ENCODE measurements around the gene PSMB5.

Gene PSMB5

DNA sequence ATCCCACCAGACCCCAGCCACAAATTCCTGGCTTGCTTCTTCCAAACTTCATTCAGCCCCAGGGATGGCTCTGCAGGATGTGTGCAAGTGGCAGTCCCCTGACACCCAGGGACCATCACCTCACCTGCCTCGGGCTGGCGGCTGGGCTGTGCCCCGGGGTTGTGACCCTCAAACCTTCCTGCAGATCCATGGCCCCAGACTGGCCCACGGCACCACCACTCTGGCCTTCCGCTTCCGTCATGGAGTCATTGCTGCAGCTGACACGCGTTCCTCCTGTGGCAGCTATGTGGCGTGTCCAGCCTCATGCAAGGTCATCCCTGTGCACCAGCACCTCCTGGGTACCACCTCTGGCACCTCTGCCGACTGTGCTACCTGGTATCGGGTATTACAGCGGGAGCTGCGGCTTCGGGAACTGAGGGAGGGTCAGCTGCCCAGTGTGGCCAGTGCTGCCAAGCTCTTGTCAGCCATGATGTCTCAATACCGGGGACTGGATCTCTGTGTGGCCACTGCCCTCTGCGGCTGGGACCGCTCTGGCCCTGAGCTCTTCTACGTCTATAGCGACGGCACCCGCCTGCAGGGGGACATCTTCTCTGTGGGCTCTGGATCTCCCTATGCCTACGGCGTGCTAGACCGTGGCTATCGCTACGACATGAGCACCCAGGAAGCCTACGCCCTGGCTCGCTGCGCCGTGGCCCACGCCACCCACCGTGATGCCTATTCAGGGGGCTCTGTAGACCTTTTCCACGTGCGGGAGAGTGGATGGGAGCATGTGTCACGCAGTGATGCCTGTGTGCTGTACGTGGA lies 7.7 kb upstream of the PSMB5 start, which contains the start of gene PSMB11:
Gene PSMB11, plus strand, starts transcription at position 51 of the 804 bp plus-strand sequence. Its CDS starts 14 bp downstream, at position 65.
- Histone ChIP-seq H3K27ac (ENCODE audit: low read depth, low read length, severe bottlenecking) (no peak within 1 kb of the TSS), H3K36me3 (ENCODE audit: control insufficient read depth, insufficient read depth, low read length) (no peaks in the 10 kb centered on the region), H3K4me1 (ENCODE audit: control insufficient read depth, insufficient read depth, low read length, poor library complexity, severe bottlenecking) (peaks cover 17% of the 10 kb centered on the region), H3K4me3 (ENCODE audit: extremely low read depth, insufficient read depth, low read length, poor library complexity, severe bottlenecking) (no peak within 1 kb of the TSS), H3K9me3 (ENCODE audit: control insufficient read depth, low read length) (no peaks in the 10 kb centered on the region)
- 96% methylated on average over 36 of the region's 36 CpGs for WGBS, 2 experiments (ENCODE audit: insufficient coverage in 2 of 2)

DNA sequence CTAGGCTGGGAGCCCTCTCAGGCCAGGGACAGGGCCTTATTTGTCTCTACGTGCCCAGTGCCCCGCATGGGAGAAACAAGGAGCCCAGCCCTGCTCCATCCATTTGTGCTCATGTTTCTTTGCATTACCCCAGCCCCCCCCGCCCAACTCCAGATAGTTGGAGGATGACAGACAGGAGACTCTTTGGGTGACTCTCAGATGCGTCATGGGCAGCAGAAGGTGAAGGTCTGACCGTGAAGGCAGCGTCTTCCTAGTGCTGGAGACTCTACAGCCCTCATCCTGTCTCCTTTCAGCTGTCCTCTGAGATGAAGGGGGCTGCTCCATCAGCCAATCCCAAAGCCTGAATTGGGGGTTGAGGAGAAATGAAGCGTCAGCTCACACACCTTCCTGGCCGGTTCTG lies 7.0 kb upstream of the PSMB5 start:
- Histone ChIP-seq H3K4me3 (ENCODE audit: extremely low read depth, insufficient read depth, low read length, poor library complexity, severe bottlenecking) (no peak overlapping the region), H3K4me1 (ENCODE audit: control insufficient read depth, insufficient read depth, low read length, poor library complexity, severe bottlenecking) (peaks cover 17% of the 10 kb centered on the region), H3K9me3 (ENCODE audit: control insufficient read depth, low read length) (no peaks in the 10 kb centered on the region), H3K36me3 (ENCODE audit: control insufficient read depth, insufficient read depth, low read length) (no peaks in the 10 kb centered on the region), H3K27ac (ENCODE audit: low read depth, low read length, severe bottlenecking) (no peak overlapping the region)
- WGBS, 2 experiments (ENCODE audit: insufficient coverage in 2 of 2), result 89 to 93% methylated on average over 5 to 7 of the region's 8 CpGs

DNA sequence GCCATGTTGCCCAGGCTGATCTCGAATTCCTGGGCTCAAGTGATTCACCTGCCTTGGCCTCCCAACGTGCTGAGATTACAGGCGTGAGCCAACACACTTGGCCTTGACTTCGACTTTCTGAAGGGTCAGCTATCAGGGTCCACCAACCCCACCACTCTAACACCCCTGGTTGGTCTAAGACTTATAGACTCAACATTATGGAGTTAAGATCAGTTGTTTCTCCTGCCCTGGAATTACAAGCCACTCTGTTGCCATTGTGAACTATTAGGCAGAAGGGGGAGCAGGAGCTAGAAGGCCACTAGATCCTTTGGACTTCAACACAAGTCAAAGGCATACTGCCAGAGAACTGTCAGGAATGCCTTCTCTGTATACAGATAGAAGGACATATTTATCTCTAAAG lies 5.4 kb upstream of the PSMB5 start:
- WGBS, 2 experiments (ENCODE audit: insufficient coverage in 2 of 2), result 94 to 100% methylated on average over 2 to 3 of the region's 4 CpGs
- Histone ChIP-seq H3K36me3 (ENCODE audit: control insufficient read depth, insufficient read depth, low read length) (no peaks in the 10 kb centered on the region), H3K27ac (ENCODE audit: low read depth, low read length, severe bottlenecking) (no peak overlapping the region), H3K9me3 (ENCODE audit: control insufficient read depth, low read length) (no peaks in the 10 kb centered on the region), H3K4me3 (ENCODE audit: extremely low read depth, insufficient read depth, low read length, poor library complexity, severe bottlenecking) (no peak overlapping the region), H3K4me1 (ENCODE audit: control insufficient read depth, insufficient read depth, low read length, poor library complexity, severe bottlenecking) (peaks cover 11% of the 10 kb centered on the region)

DNA sequence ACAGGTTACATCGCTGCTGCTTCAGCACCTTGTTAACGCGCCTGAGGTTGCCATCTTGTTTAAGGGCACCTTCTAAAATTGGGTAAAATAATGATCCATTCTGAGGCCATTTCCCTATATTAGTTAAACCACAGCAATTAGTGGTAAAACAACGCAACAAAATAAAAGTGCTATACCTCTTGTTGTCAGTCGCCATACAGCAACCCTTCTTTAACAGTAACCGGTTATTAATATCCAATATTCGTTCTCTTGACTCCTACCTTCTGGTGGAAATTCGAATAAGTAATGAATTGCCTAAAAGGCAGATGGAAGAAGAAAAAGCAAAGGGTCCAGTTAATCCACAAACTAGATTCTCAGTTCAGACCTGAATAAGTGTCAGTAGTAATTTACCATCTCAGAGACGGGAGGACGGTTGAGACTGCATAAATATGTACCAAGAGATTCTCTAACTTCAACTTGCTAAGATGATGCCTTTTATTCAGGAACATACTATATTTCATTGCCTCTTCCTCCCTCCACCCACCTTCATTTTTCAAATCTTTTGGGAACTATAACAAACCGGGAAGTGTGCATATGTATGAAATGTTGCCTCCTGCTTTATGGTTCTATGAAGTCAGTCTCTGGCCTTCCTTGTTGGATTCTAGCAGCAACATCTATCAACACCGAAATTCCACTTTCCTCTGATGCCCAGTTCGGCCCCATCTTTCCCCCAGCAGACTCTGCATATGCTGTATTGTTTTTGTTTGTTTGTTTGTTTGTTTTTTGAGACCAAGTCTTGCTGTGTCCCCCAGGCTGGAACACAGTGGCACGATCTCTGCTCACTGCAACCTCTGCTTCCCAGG lies 824 bp upstream of the PSMB5 start:
- Histone ChIP-seq H3K4me1 (ENCODE audit: control insufficient read depth, insufficient read depth, low read length, poor library complexity, severe bottlenecking) (peaks cover 5% of the 10 kb centered on the region), H3K4me3 (ENCODE audit: extremely low read depth, insufficient read depth, low read length, poor library complexity, severe bottlenecking) (peak overlapping the region; percentile 96), H3K27ac (ENCODE audit: low read depth, low read length, severe bottlenecking) (peak overlapping the region; percentile 98), H3K9me3 (ENCODE audit: control insufficient read depth, low read length) (no peaks in the 10 kb centered on the region), H3K36me3 (ENCODE audit: control insufficient read depth, insufficient read depth, low read length) (peaks cover 33% of the 10 kb centered on the region)
- WGBS, 2 experiments (ENCODE audit: insufficient coverage in 2 of 2), result 45 to 57% methylated on average over 6 to 7 of the region's 14 CpGs

DNA sequence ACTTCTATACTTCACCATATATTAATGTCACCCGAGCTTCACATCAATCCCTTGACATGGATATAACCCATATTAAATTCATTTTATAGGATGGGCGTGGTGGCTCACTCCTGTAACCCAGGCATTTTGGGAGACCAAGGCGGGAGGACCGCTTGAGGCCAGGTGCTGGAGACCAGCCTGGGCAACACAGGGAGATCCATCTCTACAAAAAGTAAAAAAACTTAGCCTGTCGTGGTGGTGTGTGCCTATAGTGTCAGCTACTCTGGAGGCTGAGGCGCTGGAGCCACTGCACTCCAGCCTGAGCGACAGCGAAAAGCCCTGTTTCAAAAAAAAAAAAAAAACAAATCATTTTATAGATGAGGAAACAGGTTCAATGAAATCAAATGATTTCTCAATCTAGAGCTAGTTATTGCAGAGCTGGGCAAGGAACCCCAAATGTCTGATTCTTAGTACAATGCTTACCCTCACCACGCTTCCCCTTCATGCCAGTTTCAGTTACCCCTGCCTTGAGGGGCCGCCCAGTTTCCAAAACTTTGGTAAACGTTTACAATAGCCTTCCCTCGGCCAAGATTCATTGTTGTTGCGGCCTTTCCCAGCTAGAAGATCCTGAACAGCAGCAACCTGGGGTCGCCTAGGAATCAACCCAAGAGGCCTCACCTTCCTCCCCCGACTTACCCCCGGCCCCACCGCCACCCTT lies 751 bp downstream of the PSMB5 start:
- 14 to 23% methylated on average over 8 to 10 of the region's 17 CpGs for WGBS, 2 experiments (ENCODE audit: insufficient coverage in 2 of 2)
- Histone ChIP-seq H3K27ac (ENCODE audit: low read depth, low read length, severe bottlenecking) (peak overlapping the region; percentile 98), H3K9me3 (ENCODE audit: control insufficient read depth, low read length) (no peaks in the 10 kb centered on the region), H3K4me3 (ENCODE audit: extremely low read depth, insufficient read depth, low read length, poor library complexity, severe bottlenecking) (peak overlapping the region; percentile 96), H3K4me1 (ENCODE audit: control insufficient read depth, insufficient read depth, low read length, poor library complexity, severe bottlenecking) (peaks cover 5% of the 10 kb centered on the region), H3K36me3 (ENCODE audit: control insufficient read depth, insufficient read depth, low read length) (peaks cover 47% of the 10 kb centered on the region)

DNA sequence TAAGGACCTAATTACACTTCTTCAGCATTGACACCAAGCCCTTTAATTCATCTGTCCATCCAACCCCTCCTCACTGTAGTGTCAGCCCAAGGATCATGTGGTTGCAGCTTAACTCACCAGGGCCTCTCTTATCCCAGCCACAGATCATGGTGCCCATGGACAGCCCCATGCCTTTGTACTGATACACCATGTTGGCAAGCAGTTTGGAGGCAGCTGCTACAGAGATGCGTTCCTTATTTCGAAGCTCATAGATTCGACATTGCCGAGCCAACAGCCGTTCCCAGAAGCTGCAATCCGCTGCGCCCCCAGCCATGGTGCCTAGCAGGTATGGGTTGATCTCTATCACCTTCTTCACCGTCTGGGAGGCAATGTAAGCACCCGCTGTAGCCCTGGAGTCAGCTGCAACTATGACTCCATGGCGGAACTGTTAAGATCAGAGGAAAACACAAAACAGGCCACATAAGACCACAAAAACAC lies 1.4 kb downstream of the PSMB5 start:
- 95 to 98% methylated on average over 9 to 10 of the region's 10 CpGs for WGBS, 2 experiments (ENCODE audit: insufficient coverage in 2 of 2)
- Histone ChIP-seq H3K4me1 (ENCODE audit: control insufficient read depth, insufficient read depth, low read length, poor library complexity, severe bottlenecking) (peaks cover 5% of the 10 kb centered on the region), H3K36me3 (ENCODE audit: control insufficient read depth, insufficient read depth, low read length) (peaks cover 54% of the 10 kb centered on the region), H3K4me3 (ENCODE audit: extremely low read depth, insufficient read depth, low read length, poor library complexity, severe bottlenecking) (peak overlapping the region; percentile 96), H3K9me3 (ENCODE audit: control insufficient read depth, low read length) (no peaks in the 10 kb centered on the region), H3K27ac (ENCODE audit: low read depth, low read length, severe bottlenecking) (peak overlapping the region; percentile 10)

DNA sequence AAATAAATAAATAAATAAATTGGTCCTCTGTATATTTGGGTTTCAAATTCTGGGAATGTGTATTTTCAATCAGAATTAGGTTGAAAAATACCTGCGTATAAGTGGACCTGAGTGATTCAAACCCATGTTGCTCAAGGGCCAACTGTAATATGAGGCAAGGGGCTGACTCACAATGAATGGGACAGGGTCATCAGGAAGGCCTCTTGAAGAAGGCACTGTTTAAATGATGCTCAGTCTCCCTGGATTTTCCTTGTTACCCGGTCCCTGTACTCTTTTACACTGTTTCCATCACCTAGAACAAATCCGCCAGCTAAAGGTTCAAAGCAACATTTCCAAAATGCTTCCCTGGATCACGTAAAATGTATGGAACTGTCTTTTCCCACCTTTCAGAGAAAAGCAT lies 3.8 kb downstream of the PSMB5 start:
- peaks cover 74% of the 10 kb centered on the region for H3K36me3 ChIP-seq (ENCODE audit: control insufficient read depth, insufficient read depth, low read length)
- H3K4me1 ChIP-seq (ENCODE audit: control insufficient read depth, insufficient read depth, low read length, poor library complexity, severe bottlenecking), result peaks cover 8% of the 10 kb centered on the region
- H3K4me3 ChIP-seq (ENCODE audit: extremely low read depth, insufficient read depth, low read length, poor library complexity, severe bottlenecking), result no peak overlapping the region
- WGBS, 2 experiments (ENCODE audit: insufficient coverage in 2 of 2), result 91 to 98% methylated on average over 4 of the region's 4 CpGs
- H3K27ac ChIP-seq (ENCODE audit: low read depth, low read length, severe bottlenecking), result no peak overlapping the region
- H3K9me3 ChIP-seq (ENCODE audit: control insufficient read depth, low read length), result no peaks in the 10 kb centered on the region

DNA sequence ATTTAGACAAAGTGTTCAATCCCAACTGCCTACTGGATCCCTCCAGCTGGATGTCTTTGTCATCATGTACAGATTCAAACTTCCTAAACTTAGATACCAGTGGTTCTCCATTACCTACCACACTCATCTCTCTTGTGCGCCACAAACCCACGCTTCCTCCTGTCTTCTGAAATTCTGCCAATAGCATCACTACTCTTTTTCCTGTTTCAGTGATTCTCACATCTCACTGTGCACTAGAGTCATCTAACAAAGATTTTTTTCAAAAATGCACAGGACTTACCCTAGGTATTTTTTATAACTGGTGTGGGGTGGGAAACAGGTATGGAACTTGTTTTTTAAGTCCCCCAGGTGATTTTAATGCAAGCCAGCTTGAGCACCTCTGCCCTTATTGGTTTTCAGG lies 5.9 kb downstream of the PSMB5 start:
- H3K9me3 ChIP-seq (ENCODE audit: control insufficient read depth, low read length), result no peaks in the 10 kb centered on the region
- H3K4me1 ChIP-seq (ENCODE audit: control insufficient read depth, insufficient read depth, low read length, poor library complexity, severe bottlenecking), result peaks cover 22% of the 10 kb centered on the region
- H3K4me3 ChIP-seq (ENCODE audit: extremely low read depth, insufficient read depth, low read length, poor library complexity, severe bottlenecking), result no peak overlapping the region
- H3K36me3 ChIP-seq (ENCODE audit: control insufficient read depth, insufficient read depth, low read length), result peaks cover 93% of the 10 kb centered on the region
- no peak overlapping the region for H3K27ac ChIP-seq (ENCODE audit: low read depth, low read length, severe bottlenecking)
- WGBS, 2 experiments (ENCODE audit: insufficient coverage in 2 of 2), result 90 to 100% methylated on average over 2 of the region's 2 CpGs

DNA sequence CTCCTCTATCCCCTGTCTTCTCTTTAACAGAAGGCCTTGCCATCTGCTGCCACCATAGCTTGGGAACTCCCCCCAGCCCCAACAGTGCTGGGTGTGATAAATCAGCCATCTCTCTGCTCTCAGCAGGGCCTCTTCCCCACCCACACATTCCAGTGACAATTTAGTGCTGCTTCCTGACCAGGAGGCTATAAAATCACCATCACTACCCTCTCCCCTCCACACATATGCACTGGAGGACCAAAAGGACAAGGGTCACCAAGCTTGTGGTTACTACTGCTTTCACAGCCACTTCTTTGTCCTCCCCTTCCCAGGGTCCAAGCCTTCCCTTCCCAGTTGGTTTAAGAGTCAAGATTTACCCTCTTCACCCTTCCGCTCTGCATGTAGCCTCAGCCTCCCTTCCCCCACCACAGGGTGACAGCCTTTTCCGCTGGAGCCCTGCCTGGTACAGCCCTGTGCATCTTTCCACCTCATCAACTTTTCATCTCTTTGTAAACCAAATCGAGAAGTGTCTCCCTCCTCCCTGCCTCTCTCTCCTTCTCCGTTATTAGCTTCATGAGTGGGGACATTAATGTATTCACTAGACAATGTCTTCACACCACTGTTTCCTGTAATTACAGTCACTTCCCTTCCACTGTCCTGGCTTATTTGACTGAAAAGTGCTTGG lies 9.4 kb downstream of the PSMB5 start:
- WGBS, 2 experiments (ENCODE audit: insufficient coverage in 2 of 2), result 68 to 77% methylated on average over 2 to 4 of the region's 4 CpGs
- Histone ChIP-seq H3K4me1 (ENCODE audit: control insufficient read depth, insufficient read depth, low read length, poor library complexity, severe bottlenecking) (peaks cover 17% of the 10 kb centered on the region), H3K9me3 (ENCODE audit: control insufficient read depth, low read length) (no peaks in the 10 kb centered on the region), H3K27ac (ENCODE audit: low read depth, low read length, severe bottlenecking) (peak overlapping the region; percentile 78), H3K4me3 (ENCODE audit: extremely low read depth, insufficient read depth, low read length, poor library complexity, severe bottlenecking) (no peak overlapping the region), H3K36me3 (ENCODE audit: control insufficient read depth, insufficient read depth, low read length) (peaks cover 75% of the 10 kb centered on the region)

DNA sequence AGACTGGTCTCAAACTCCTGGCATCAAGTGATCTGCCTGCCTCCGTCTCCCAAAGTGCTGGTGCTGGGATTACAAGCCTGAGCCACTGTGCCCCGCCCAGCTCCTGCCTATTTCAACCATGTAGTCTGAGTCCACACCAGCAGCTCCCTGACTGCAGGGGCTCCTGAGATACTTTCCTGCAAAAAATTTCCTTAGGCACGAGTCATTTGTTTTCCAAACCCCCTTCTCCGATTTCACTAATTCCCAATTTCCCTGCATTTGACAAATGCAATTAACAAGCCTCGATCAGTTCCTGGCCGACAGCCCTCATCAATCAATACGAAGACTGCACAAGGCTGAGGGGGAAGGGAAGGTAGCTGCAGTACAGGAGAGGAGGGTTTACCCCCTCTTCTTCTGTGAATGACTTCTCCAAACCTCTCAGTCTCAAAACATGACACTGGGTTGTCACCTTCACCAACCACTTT lies 10.1 kb downstream of the PSMB5 start:
- 75 to 92% methylated on average over 1 to 2 of the region's 7 CpGs for WGBS, 2 experiments (ENCODE audit: insufficient coverage in 2 of 2)
- Histone ChIP-seq H3K9me3 (ENCODE audit: control insufficient read depth, low read length) (no peaks in the 10 kb centered on the region), H3K27ac (ENCODE audit: low read depth, low read length, severe bottlenecking) (peak overlapping the region; percentile 78), H3K36me3 (ENCODE audit: control insufficient read depth, insufficient read depth, low read length) (peaks cover 70% of the 10 kb centered on the region), H3K4me3 (ENCODE audit: extremely low read depth, insufficient read depth, low read length, poor library complexity, severe bottlenecking) (no peak overlapping the region), H3K4me1 (ENCODE audit: control insufficient read depth, insufficient read depth, low read length, poor library complexity, severe bottlenecking) (peaks cover 17% of the 10 kb centered on the region)

Data from mesodermal cell (in vitro differentiated cells).